K562 (cell line): ENCODE results near the gene AMMECR1. TPM values are rescaled to one million over a fixed set of nuclear protein-coding genes. Genes with fewer than 3 reads are reported as not detected.

Experiments used
- GABPA ChIP-seq: fragments of 200-800 bp; sonication (Bioruptor generic); conservative IDR thresholded peaks from 2 replicates; pipeline ENCODE4 v1.6.1; 2016; ENCODE audit warnings: low read depth, missing genetic modification characterization, missing compliant biosample characterization
- HLTF ChIP-seq: fragments of 450-650 bp; IDR thresholded peaks from 2 replicates; pipeline ENCODE4 v1.6.1; 2016
- KDM1A ChIP-seq, 2 experiments: fragments of 450-650 bp; IDR thresholded peaks; 2 replicates each; pipeline ENCODE4 v1.6.1; 2016; ENCODE audit warnings: mild to moderate bottlenecking in 2 of 2
- PTRF ChIP-seq: fragments of 450-650 bp; IDR thresholded peaks from 2 replicates; pipeline ENCODE4 v1.6.1; 2016; ENCODE audit warnings: mild to moderate bottlenecking, missing genetic modification characterization, missing compliant biosample characterization
- RB1 ChIP-seq: fragments of 450-650 bp; IDR thresholded peaks from 2 replicates; pipeline ENCODE4 v1.6.1; 2017; ENCODE audit warnings: low read depth, mild to moderate bottlenecking
- SMARCA5 ChIP-seq: fragments of 450-650 bp; IDR thresholded peaks from 2 replicates; pipeline ENCODE4 v1.6.1; 2016
- SMARCB1 ChIP-seq: IDR thresholded peaks from 2 replicates; pipeline ENCODE4 v1.6.1; 2011; ENCODE audit warnings: improper control_type of control experiment, low read depth; ENCODE audit not compliant: insufficient read length
- ZNF232 ChIP-seq: sonication (generic); formaldehyde crosslinking; IDR thresholded peaks from 2 replicates; pipeline ENCODE4 v1.8.0; 2022; ENCODE audit warnings: mild to moderate bottlenecking, missing genetic modification reagents
- ZNF282 ChIP-seq: sonication (generic); formaldehyde crosslinking; IDR thresholded peaks from 2 replicates; pipeline ENCODE4 v1.8.1; 2023; ENCODE audit warnings: missing genetic modification reagents
- polyA plus RNA-seq, 8 experiments: library from polyadenylated mRNA; depleted of rRNA in 4 of 8; stranded (reverse) in 5 of 8; unstranded in 3 of 8; fragments of >200 nt; fragmentation: Nextera tagmentation in 2 of 8; fragmentation: Illumina TruSeq in 1 of 8; extraction: Ambion mirVana in 2 of 8; extraction: Trizol in 1 of 8; gene quantifications; 2 replicates each; pipeline versions ENCODE4 v1.2.1 to v1.2.3, GENCODE V29; 2011 to 2014; ENCODE audit warnings: inconsistent platforms in 1 of 8, missing spikeins in 1 of 8
- total RNA-seq, 7 experiments: library from RNA; depleted of rRNA in 6 of 7; stranded (reverse); fragments of >200 nt in 6 of 7; fragmentation: Illumina TruSeq in 2 of 7; extraction: Trizol in 2 of 7; gene quantifications; 2 replicates each; pipeline versions ENCODE4 v1.2.1 to v1.2.3, GENCODE V29; 2011 to 2021; ENCODE audit warnings: low replicate concordance in 1 of 7
- TF ChIP-seq, protein P1 (sequence below): fragments of 450-650 bp; IDR thresholded peaks from 2 replicates; pipeline ENCODE4 v1.6.1; 2016
- TF ChIP-seq, protein P2 (sequence below), 2 experiments: fragments of 450-650 bp; IDR thresholded peaks; 2 replicates each; pipeline ENCODE4 v1.6.1; 2016; ENCODE audit warnings: mild to moderate bottlenecking in 2 of 2, borderline replicate concordance in 1 of 2, low read depth in 1 of 2, moderate library complexity in 1 of 2
- TF ChIP-seq, protein P3 (sequence below): fragments of 450-650 bp; IDR thresholded peaks from 2 replicates; pipeline ENCODE4 v1.6.1; 2017; ENCODE audit warnings: antibody characterized with exemption

AMMECR1 gene
- total and polyA plus RNA-seq, 9 of the 15 experiments (the other 6 are each of a cell fraction or from before 2014, with no cell fraction given) = 13.9 to 36.7 (median 23.6) TPM

DNA sequence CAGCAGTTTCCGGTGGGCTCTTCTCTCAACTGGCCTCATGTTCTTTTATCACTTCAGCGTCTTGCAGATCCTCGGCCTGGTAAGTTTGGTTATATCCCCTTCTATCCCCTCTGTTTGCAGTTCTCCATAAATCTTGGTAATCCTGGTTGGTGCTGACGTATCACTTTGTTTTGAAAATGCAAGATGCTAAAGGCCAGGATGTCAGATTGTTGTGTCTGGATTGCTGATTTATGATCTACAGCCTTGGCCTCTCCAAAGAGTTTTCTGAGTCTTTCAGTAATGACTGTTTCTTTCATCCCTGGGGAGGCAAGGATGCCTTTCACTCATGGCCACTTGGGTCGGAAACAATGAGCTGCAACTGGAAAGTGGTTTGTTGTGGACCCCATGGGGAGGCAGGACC lies 146.4 kb downstream of the AMMECR1 start (continued):
- TF ChIP-seq, protein P1, sequence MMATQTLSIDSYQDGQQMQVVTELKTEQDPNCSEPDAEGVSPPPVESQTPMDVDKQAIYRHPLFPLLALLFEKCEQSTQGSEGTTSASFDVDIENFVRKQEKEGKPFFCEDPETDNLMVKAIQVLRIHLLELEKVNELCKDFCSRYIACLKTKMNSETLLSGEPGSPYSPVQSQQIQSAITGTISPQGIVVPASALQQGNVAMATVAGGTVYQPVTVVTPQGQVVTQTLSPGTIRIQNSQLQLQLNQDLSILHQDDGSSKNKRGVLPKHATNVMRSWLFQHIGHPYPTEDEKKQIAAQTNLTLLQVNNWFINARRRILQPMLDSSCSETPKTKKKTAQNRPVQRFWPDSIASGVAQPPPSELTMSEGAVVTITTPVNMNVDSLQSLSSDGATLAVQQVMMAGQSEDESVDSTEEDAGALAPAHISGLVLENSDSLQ = peak; percentile 56
- TF ChIP-seq RB1 (no peak), ZNF282 (CRISPR knock-in tag) (no peak), ZNF232 (no peak), SMARCA5 (no peak), GABPA (tag) (no peak), PTRF (tag) (no peak), KDM1A (IDR thresholded peaks at IDR 0.05) (no peak), HLTF (no peak), SMARCB1 (no peak)
- TF ChIP-seq, protein P2, sequence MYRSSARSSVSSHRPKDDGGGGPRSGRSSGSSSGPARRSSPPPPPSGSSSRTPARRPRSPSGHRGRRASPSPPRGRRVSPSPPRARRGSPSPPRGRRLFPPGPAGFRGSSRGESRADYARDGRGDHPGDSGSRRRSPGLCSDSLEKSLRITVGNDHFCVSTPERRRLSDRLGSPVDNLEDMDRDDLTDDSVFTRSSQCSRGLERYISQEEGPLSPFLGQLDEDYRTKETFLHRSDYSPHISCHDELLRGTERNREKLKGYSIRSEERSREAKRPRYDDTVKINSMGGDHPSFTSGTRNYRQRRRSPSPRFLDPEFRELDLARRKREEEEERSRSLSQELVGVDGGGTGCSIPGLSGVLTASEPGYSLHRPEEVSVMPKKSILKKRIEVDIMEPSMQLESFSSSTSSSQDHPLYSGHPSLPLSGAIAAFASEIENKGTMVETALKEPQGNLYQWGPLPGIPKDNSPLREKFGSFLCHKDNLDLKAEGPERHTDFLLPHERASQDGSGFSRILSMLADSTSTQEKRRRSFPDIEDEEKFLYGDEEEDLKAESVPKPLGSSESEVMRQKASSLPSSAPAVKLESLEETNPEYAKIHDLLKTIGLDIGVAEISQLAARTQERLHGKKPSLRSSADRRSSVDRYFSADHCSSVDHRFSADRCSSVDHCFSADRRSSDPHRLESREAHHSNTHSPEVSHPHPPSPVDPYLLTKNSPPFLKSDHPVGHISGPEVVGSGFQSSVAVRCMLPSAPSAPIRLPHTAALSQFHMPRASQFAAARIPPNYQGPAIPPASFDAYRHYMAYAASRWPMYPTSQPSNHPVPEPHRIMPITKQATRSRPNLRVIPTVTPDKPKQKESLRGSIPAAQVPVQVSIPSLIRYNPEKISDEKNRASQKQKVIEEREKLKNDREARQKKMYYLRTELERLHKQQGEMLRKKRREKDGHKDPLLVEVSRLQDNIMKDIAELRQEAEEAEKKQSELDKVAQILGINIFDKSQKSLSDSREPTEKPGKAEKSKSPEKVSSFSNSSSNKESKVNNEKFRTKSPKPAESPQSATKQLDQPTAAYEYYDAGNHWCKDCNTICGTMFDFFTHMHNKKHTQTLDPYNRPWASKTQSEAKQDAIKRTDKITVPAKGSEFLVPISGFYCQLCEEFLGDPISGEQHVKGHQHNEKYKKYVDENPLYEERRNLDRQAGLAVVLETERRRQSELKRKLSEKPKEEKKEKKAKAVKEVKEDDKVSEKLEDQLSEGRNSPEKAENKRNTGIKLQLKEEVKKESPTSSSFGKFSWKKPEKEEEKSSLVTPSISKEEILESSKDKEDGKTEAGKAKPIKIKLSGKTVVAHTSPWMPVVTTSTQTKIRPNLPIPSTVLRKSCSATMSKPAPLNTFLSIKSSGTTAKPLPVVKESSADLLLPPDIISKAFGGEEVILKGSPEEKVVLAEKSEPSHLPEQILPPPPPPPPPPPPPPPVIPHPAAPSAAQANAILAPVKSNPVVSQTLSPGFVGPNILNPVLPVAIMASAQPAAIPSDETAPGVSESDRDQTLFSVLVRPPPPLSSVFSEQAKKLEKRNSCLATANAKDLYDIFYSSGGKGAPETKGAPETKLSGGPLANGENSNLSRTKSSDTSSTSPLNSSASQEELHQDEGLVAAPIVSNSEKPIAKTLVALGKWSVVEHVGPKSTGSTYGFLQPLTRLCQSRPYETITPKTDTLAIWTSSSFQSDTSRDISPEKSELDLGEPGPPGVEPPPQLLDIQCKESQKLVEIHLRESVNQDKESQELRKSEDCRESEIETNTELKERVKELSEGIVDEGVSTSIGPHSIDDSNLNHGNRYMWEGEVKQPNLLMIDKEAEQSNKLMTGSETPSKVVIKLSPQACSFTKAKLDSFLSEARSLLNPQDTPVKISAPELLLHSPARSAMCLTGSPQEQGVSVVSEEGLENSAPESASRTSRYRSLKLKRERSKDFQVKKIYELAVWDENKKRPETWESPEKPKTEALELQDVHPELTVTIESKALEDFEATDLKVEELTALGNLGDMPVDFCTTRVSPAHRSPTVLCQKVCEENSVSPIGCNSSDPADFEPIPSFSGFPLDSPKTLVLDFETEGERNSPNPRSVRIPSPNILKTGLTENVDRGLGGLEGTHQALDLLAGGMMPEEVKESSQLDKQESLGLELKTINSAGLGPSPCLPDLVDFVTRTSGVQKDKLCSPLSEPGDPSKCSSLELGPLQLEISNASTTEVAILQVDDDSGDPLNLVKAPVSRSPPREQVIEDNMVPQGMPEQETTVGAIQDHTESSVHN (IDR thresholded peaks at IDR 0.05; ENCODE audit: borderline replicate concordance in 1 of 2, low read depth in 1 of 2) = no peak
- TF ChIP-seq, protein P3, sequence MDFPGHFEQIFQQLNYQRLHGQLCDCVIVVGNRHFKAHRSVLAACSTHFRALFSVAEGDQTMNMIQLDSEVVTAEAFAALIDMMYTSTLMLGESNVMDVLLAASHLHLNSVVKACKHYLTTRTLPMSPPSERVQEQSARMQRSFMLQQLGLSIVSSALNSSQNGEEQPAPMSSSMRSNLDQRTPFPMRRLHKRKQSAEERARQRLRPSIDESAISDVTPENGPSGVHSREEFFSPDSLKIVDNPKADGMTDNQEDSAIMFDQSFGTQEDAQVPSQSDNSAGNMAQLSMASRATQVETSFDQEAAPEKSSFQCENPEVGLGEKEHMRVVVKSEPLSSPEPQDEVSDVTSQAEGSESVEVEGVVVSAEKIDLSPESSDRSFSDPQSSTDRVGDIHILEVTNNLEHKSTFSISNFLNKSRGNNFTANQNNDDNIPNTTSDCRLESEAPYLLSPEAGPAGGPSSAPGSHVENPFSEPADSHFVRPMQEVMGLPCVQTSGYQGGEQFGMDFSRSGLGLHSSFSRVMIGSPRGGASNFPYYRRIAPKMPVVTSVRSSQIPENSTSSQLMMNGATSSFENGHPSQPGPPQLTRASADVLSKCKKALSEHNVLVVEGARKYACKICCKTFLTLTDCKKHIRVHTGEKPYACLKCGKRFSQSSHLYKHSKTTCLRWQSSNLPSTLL = no peak
